H9 (cell line): ENCODE results near the gene KCNIP3. TPM values are rescaled to one million over a fixed set of nuclear protein-coding genes. Genes with fewer than 3 reads are reported as not detected.
A peak's percentile ranks its signal among the peaks of the same experiment; 100 is the strongest.

Experiments used
- DNase-seq: peaks from one replicate; pipeline ENCODE4 v3.0.0-alpha.2; 2017
- H2AFZ ChIP-seq: one replicate; pipeline ENCODE4 v1.6.1; 2013; ENCODE audit warnings: mild to moderate bottlenecking, low read length, control low read depth, moderate library complexity
- H2AK5ac ChIP-seq: 2 replicates; pipeline ENCODE4 v1.6.1; 2013; ENCODE audit warnings: low read length, control low read depth, mixed read lengths; ENCODE audit not compliant: insufficient read length
- H2BK120ac ChIP-seq: one replicate; pipeline ENCODE4 v1.6.1; 2013; ENCODE audit warnings: low read depth, mild to moderate bottlenecking, low read length, control low read depth, inconsistent platforms; ENCODE audit not compliant: poor library complexity, severe bottlenecking
- H2BK12ac ChIP-seq: 2 replicates; pipeline ENCODE4 v1.6.1; 2013; ENCODE audit warnings: low read length, control low read depth, mixed read lengths, low read depth; ENCODE audit not compliant: insufficient read length
- H2BK15ac ChIP-seq: 2 replicates; pipeline ENCODE4 v1.6.1; 2013; ENCODE audit warnings: low read depth, low read length, control low read depth
- H2BK20ac ChIP-seq: one replicate; pipeline ENCODE4 v1.6.1; 2013; ENCODE audit warnings: low read depth, mild to moderate bottlenecking, low read length, control low read depth, inconsistent platforms; ENCODE audit not compliant: poor library complexity, severe bottlenecking
- H2BK5ac ChIP-seq: 2 replicates; pipeline ENCODE4 v1.6.1; 2013; ENCODE audit warnings: low read length, control low read depth, mixed read lengths; ENCODE audit not compliant: insufficient read length
- H3K14ac ChIP-seq: 2 replicates; pipeline ENCODE4 v1.6.1; 2013; ENCODE audit warnings: low read length, control low read depth; ENCODE audit not compliant: insufficient read depth
- H3K18ac ChIP-seq: 2 replicates; pipeline ENCODE4 v1.6.1; 2013; ENCODE audit warnings: low read depth, mild to moderate bottlenecking, mixed read lengths, low read length, control low read depth; ENCODE audit not compliant: insufficient read length
- H3K23ac ChIP-seq: 2 replicates; pipeline ENCODE4 v1.6.1; 2013; ENCODE audit warnings: low read length, control low read depth, mixed read lengths, low read depth; ENCODE audit not compliant: insufficient read length
- H3K23me2 ChIP-seq: 2 replicates; pipeline ENCODE4 v1.6.1; 2013; ENCODE audit warnings: low read depth, mild to moderate bottlenecking, mixed read lengths, low read length, control low read depth; ENCODE audit not compliant: insufficient read length, poor library complexity, severe bottlenecking
- H3K27ac ChIP-seq: 2 replicates; pipeline ENCODE4 v1.5.1; 2013; ENCODE audit warnings: low read length, control low read depth, mixed read lengths, low read depth; ENCODE audit not compliant: insufficient read length
- H3K27me3 ChIP-seq: 2 replicates; pipeline ENCODE4 v1.6.1; 2013; ENCODE audit warnings: low read length, control low read depth, inconsistent platforms; ENCODE audit not compliant: insufficient read depth
- H3K4ac ChIP-seq: 2 replicates; pipeline ENCODE4 v1.6.1; 2013; ENCODE audit warnings: low read depth, mild to moderate bottlenecking, control low read depth, inconsistent platforms, low read length, moderate library complexity
- H3K4me1 ChIP-seq: 2 replicates; pipeline ENCODE4 v1.6.1; 2013; ENCODE audit warnings: low read length, control low read depth, inconsistent platforms; ENCODE audit not compliant: insufficient read depth
- H3K4me2 ChIP-seq: 2 replicates; pipeline ENCODE4 v1.6.1; 2013; ENCODE audit warnings: low read length, control low read depth, mixed read lengths; ENCODE audit not compliant: insufficient read length, insufficient read depth
- H3K56ac ChIP-seq: 2 replicates; pipeline ENCODE4 v1.6.1; 2013; ENCODE audit warnings: low read depth, mild to moderate bottlenecking, mixed read lengths, low read length, control low read depth; ENCODE audit not compliant: insufficient read length
- H3K79me1 ChIP-seq: 2 replicates; pipeline ENCODE4 v1.6.1; 2013; ENCODE audit warnings: low read depth, mild to moderate bottlenecking, moderate library complexity, low read length, control low read depth, inconsistent platforms; ENCODE audit not compliant: insufficient read depth, poor library complexity, severe bottlenecking
- H3K79me2 ChIP-seq: 2 replicates; pipeline ENCODE4 v1.6.1; 2013; ENCODE audit warnings: low read length, control low read depth, inconsistent platforms; ENCODE audit not compliant: insufficient read depth
- H3K9ac ChIP-seq: 2 replicates; pipeline ENCODE4 v1.6.1; 2013; ENCODE audit warnings: low read length, control low read depth, mixed read lengths; ENCODE audit not compliant: insufficient read length; ENCODE audit errors: extremely low read depth
- H3K9me3 ChIP-seq: one replicate; pipeline ENCODE4 v1.6.1; 2013; ENCODE audit warnings: low read depth, low read length, inconsistent platforms; ENCODE audit not compliant: control insufficient read depth
- H3T11ph ChIP-seq: one replicate; pipeline ENCODE4 v1.6.1; 2013; ENCODE audit warnings: mild to moderate bottlenecking, low read length, control low read depth, inconsistent platforms
- H4K20me1 ChIP-seq: one replicate; pipeline ENCODE4 v1.6.1; 2013; ENCODE audit not compliant: control insufficient read depth, insufficient read length, insufficient read depth
- H4K5ac ChIP-seq: 2 replicates; pipeline ENCODE4 v1.6.1; 2013; ENCODE audit warnings: low read depth, mild to moderate bottlenecking, mixed read lengths, low read length, control low read depth; ENCODE audit not compliant: insufficient read length
- H4K8ac ChIP-seq: replicated peaks from 2 replicates; pipeline ENCODE4 v1.6.1; 2013; ENCODE audit warnings: low read length, control low read depth, mixed read lengths, low read depth; ENCODE audit not compliant: insufficient read length
- H4K91ac ChIP-seq: 2 replicates; pipeline ENCODE4 v1.6.1; 2013; ENCODE audit warnings: low read depth, mild to moderate bottlenecking, moderate library complexity, mixed read lengths, low read length, control low read depth; ENCODE audit not compliant: insufficient read length
- H3K27ac Mint-ChIP-seq, 3 experiments: 2 replicates in 2 of 3; 3 replicates in 1 of 3; pipeline ENCODE4 v1.8.0; 2020 to 2021; ENCODE audit warnings: mixed read lengths in 3 of 3, mild to moderate bottlenecking in 1 of 3, moderate library complexity in 1 of 3
- H3K27me3 Mint-ChIP-seq: 2 replicates; pipeline ENCODE4 v1.8.0; 2021; ENCODE audit warnings: low read depth, mild to moderate bottlenecking, moderate library complexity, mixed read lengths
- H3K36me3 Mint-ChIP-seq, 3 experiments: 2 replicates in 2 of 3; 3 replicates in 1 of 3; pipeline ENCODE4 v1.8.0; 2020 to 2021; ENCODE audit warnings: low read depth in 3 of 3, mixed read lengths in 3 of 3; ENCODE audit not compliant: insufficient read depth in 1 of 3
- H3K4me1 Mint-ChIP-seq, 2 experiments: 2 replicates each; pipeline ENCODE4 v1.8.0; 2020; ENCODE audit warnings: mixed read lengths in 2 of 2
- H3K4me3 Mint-ChIP-seq, 2 experiments: 2 replicates in 1 of 2; 3 replicates in 1 of 2; pipeline ENCODE4 v1.8.0; 2020 to 2021; ENCODE audit warnings: mild to moderate bottlenecking in 2 of 2, mixed read lengths in 2 of 2, moderate library complexity in 1 of 2
- H3K9me3 Mint-ChIP-seq, 2 experiments: 2 replicates in 1 of 2; 3 replicates in 1 of 2; pipeline ENCODE4 v1.8.0; 2020; ENCODE audit warnings: mild to moderate bottlenecking in 2 of 2, mixed read lengths in 2 of 2, moderate library complexity in 1 of 2
- CTCF ChIP-seq: fragments of 200-600 bp; sonication (generic); conservative IDR thresholded peaks from 3 replicates; pipeline ENCODE4 v1.8.0; 2021; ENCODE audit warnings: antibody characterized with exemption, mild to moderate bottlenecking
- WGBS: extraction: QIAGEN DNeasy Blood & Tissue Kit; methylation state at CpG from one replicate; pipeline ENCODE4 v1.1.7; 2013; ENCODE audit warnings: missing lambda C conversion rate, low lambda C conversion rate, mixed read lengths; ENCODE audit not compliant: insufficient read length; ENCODE audit errors: extremely low coverage; 5-methylcytosine and 5-hydroxymethylcytosine counted together
- total RNA-seq: library from RNA; stranded (reverse); gene quantifications from 2 replicates; pipeline ENCODE4 v1.2.1, GENCODE V29; 2021

KCNIP3 gene
- total RNA-seq, 1 experiment from 2014 or later = 1.5 TPM

DNA sequence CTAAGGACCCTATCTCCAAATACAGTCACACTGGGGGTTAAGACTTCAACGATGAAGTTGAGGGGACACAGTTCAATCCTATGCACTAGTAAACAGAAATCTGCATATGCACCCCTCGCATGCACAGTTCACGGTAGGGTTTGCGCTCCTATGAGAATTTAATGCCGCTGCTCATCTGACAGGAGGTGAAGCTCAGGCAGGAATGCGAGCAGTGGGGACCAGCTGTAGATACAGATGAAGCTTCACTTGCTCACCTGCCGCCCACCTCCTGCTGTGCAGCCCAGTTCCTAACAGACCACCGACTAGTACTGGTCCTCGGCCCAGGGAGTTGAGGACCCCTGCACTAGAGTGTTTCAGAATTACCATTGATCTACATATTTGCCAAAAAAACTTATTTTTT is 65.3 kb downstream of the KCNIP3 start:
- Histone ChIP-seq H3K4ac (no peak overlapping the region), H3K9ac (no peak overlapping the region), H2BK5ac (no peak overlapping the region), H4K91ac (no peak overlapping the region), H2AK5ac (no peak overlapping the region), H3K18ac (no peak overlapping the region), H4K5ac (no peak overlapping the region), H3K9me3 (no peaks in the 10 kb centered on the region), H3K79me2 (no peaks in the 10 kb centered on the region), H3K27ac (no peak overlapping the region), H4K8ac (no peak overlapping the region), H2BK20ac (no peak overlapping the region), H3K23me2 (no peaks in the 10 kb centered on the region), H3T11ph (no peak overlapping the region), H3K27me3 (no peaks in the 10 kb centered on the region), H3K4me2 (no peak overlapping the region), H3K4me1 (no peaks in the 10 kb centered on the region), H2BK15ac (no peak overlapping the region), H2AFZ (no peak overlapping the region), H2BK12ac (no peak overlapping the region), H3K14ac (no peak overlapping the region), H3K56ac (no peak overlapping the region), H2BK120ac (no peak overlapping the region), H3K79me1 (no peaks in the 10 kb centered on the region), H3K23ac (no peak overlapping the region), H4K20me1 (no peaks in the 10 kb centered on the region)
- peaks cover 30% of the 10 kb centered on the region for H3K27me3 Mint-ChIP-seq
- no CpG with 5 or more reads among the region's 9 CpGs for WGBS
- TF ChIP-seq CTCF = no peak
- no peaks in the 10 kb centered on the region for H3K4me1 Mint-ChIP-seq
- no peak overlapping the region; a peak in 1 of 7 replicates for H3K27ac Mint-ChIP-seq
- H3K9me3 Mint-ChIP-seq = peaks cover 0 to 17% of the 10 kb centered on the region in 2 experiments; a peak in 2 of 5 replicates
- peak; percentile 18 for DNase-seq
- no peak overlapping the region for H3K4me3 Mint-ChIP-seq
- H3K36me3 Mint-ChIP-seq = no peaks in the 10 kb centered on the region
